ENCODE data around the gene SH2B3.

The SH2B3 gene

DNA sequence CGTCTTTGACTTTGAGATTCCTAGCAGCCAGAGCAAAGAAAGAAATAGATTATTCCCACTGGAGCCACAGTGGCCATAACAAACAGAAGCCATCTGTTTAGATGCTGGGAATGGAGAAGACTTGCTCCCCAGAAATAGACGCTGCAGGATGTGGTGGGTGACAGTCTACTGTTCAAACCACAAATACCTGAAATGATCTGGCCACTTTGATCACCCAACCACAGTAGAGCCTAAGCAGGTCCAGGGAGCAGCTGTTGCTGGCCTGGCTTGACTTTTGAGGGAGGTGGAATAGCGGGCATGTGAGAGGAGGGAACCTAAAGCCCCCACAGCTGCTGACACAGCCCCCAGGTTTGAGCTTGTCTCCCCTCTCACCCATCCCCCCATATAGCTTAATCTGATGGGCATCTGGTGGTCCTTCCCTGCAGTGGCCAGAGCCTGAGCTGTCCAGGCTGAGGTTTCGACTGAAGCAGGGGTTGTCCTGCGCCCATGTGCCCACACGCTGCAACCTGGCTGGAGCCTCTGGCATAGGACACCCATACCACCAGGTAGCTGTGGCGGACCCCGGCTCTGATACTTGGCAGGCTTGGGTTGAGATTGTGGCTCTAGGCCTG, 38.7 kb downstream of the SH2B3 start:
- DNase-seq = no peak

DNA sequence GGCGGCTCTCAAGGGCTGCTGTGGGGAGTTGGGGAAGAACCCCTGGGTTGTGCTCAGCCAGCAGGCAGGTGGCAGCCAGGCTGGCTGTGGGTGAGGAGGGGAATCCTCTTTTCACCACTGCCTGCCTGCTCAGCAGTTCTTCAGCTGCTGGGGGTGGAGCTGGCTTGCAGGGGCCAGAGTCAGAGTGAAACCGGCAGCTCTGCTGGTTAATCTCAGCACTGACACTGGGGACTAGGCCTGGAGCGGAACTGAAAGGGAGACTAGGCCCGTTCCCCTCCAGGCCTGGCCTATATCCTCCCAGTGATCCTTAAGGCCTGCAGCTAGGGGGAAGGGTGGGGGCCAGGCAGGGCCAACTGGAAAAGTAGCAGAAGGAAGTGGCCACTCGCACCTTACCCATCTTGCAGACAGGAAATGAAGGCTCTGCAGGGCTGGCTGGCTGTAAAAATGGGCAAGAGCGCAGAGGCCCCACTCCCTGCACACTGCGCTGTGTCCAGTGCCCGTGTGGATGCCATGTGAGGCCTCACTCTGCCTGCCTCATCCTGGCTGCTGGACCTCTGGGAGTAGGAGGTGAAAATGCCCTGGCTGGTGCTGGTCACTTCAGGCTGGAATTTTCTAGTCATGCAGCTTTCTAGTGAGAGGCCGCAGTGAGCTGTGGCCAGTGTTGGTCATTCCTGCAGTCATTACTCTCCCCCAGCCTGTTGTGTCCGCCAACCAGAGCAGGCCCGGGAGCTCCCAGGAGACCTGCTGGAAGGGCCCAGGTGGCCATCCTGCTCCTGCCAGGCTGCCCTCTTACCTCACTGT, 39.4 kb downstream of the SH2B3 start:
- peak; percentile 90 to 96 (median 94) for DNase-seq

DNA sequence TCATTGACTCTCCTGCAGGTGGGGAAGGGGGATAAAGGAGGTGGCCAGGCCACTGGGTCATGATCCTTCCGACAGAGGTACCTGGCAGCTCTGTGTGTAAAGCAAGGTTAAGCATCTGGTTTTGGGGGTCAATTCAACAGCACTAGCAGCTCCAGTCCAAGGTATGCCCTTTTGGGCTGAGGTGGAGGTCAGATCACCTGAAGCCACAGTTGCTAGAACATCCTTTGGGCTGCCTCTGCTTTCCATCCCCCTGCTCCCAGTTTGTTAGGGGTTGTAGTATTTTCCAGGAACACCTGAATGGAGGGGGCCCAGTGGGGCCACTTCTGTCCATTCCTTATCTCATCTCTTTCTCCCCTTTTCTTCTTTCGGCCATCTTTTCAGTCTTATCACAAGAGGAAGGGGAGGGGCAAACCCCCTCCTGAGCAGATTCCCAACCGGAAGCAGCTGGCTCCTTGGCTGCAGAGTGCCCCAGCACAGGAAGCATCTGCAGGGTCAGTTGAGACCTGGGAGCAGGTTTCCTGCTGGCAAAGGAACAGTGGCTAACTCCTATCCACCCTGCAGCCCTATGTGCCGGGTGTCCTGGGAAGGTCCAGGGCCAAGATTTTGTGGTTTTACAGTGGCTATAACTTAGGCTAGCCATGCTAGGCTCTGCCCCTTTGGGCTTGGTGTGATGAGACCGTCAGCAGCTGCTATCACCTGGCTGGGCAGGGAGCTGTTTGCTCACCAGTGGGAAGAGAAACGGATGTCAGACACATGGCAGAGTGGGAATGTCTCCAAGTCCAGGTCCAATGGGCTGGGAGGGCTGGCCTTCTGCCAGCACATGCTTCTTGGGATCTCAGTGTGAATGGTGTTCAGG, 40.2 kb downstream of the SH2B3 start:
- DNase-seq = peak in 1 of 4 experiments; percentile 20

DNA sequence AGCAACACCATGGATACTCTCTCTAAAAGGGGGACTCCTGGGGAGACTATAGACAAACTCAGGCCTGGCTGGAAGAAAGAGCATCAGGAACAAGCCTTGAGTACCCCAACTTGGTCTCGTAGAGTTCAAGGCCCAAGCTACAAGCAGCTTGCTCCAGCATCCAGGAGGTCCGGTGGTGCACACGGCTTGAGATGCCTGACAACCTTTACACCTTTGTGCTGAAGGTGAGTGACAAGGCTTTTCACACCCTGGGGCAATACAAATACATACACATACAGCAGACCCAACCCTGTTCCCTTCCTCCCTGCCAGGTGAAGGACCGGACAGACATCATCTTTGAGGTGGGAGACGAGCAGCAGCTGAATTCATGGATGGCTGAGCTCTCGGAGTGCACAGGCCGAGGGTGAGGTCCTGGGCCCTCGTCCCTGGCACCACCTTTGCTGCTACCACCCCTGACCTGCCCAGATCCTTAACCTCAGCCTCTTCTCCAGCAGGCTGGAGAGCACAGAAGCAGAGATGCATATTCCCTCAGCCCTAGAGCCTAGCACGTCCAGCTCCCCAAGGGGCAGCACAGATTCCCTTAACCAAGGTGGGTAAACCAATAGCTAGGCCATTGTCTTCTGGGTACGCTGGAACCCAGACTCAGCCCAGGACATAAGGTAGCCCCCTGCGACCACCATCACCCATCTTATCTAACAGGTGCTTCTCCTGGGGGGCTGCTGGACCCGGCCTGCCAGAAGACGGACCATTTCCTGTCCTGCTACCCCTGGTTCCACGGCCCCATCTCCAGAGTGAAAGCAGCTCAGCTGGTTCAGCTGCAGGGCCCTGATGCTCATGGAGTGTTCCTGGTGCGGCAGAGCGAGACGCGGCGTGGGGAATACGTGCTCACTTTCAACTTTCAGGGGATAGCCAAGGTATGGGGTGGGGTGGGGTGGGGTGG, 41.2 kb downstream of the SH2B3 start:
- DNase-seq = no peak

DNA sequence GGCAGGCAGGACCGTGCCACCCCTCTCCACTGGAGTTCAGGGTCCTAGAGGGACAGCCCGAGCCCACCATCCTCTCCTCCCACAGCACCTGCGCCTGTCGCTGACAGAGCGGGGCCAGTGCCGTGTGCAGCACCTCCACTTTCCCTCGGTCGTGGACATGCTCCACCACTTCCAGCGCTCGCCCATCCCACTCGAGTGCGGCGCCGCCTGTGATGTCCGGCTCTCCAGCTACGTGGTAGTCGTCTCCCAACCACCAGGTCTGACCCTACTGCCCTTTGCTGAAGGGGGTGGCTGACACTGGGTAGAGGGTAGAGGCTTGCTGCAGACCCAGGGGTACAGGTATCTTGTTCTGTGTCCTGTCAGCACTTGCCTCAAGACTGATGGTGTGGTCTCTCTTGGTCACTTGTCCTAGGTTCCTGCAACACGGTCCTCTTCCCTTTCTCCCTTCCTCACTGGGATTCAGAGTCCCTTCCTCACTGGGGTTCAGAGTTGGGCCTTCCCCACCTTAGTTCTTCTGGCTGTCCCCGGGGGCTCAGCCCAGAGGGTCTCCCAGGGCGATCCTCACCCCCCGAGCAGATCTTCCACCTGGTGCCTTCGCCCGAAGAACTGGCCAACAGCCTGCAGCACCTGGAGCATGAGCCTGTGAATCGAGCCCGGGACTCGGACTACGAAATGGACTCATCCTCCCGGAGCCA, 42.0 kb downstream of the SH2B3 start:
- peak in 2 of 4 experiments; percentile 3 to 8 for DNase-seq

DNA sequence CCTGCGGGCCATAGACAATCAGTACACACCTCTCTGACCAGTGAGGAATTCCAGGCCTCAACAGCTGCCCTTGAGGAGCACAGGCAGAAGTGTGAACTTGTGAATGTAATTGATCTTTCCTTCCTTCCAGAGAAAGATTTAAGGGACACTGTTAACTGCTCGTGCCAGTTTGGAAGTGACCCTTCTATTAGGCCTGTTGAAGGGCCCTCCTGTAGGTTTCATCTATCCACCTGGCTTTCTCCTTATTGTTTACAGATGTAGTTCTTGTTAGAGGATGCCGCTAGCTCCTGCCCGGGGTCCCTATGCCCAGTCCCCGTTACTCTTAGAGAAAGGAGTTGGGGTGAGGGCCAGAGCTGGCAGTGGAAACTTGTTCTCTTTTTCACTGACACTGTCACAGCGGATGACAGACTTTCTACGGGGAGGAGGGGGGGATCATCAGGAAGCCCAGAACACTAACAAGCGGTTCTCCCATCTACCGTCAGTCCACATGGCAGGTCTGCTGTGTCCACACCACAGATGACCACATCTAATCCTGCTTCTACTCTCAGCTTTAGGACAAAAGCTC, 42.6 kb downstream of the SH2B3 start:
- DNase-seq = peak in 1 of 4 experiments; percentile 21

DNA sequence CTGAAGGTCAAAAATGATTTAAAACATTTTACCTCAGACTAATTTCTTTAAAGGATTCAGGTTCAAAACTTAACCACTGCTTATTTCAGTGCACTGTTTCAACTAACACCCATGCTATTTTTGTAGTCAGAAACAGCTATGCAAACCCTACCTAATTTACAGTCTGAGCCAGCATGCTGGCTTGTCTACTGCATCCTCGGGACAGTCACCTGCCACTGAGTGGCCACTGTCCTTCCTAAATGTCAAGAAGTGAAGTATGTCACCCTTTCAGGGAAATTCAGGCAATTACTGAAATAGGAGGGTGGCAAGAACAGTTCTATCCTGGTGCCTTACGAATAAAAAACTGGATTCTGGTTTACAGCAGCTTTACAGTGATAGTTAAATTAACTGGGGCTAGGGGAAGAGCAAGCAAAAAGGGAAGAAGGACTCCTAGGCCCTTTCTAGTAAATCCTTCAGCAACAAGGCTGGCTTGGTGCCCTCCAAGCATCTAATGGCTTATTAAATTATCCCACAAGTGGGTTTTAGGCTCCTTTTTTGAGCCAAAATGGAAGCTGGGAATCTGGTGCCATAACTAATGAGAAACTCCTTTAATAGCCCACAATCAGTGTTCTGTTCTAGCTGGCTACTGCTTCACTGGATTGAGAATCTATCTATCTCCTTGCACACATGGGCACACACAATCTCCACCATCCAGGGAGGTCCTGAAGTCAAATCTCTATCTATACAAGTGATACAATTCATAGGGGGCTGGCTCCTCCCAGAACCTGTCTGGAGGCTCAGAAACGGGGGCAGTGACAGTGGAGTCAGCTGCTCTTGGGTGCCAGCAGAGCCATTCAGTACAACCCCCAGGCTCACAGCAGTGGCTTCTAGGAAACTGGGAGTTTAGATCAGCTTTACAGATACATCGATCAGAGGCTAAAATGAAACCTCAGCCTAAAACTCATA, 43.4 kb downstream of the SH2B3 start:
- peak in 1 of 4 experiments; percentile 34 for DNase-seq

DNA sequence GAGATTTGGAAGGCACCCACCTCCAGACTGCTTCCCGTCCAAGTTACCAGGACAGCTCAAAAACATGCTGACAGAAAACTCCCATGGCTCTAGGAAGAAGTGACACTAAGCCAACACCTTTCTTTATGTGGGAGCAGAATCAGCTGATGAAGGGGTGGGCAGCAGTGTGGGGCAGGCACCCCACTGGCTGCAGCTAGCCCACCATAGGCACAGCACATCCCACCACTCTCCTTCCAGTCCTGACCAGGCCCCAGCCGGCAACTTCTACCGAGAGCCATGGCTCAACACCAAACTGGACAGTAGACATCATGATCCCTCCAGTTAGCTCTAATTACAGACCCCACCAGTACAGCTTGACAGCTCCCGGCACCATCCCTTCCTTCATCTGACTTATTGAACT, 45.0 kb downstream of the SH2B3 start:
- DNase-seq = no peak

DNA sequence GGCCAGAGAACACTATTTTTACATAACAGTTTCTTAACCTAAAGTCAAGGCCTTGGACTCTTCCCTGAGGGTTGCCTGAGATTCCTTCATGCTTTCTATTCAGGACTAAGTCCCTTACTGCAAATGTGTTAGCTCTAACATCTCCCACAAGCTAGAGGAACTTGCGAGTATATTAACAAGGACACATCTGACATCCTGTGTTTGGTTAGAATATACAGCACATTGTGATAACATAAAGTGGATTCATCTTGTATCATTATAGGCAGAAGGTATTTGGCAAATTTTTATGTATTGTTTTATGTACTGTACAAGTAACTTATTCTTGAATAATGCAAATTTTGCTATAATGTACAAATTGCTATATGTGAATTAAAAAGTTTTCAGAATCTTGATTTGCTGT, 45.5 kb downstream of the SH2B3 start:
- DNase-seq = peak in 1 of 4 experiments; percentile 11

DNA sequence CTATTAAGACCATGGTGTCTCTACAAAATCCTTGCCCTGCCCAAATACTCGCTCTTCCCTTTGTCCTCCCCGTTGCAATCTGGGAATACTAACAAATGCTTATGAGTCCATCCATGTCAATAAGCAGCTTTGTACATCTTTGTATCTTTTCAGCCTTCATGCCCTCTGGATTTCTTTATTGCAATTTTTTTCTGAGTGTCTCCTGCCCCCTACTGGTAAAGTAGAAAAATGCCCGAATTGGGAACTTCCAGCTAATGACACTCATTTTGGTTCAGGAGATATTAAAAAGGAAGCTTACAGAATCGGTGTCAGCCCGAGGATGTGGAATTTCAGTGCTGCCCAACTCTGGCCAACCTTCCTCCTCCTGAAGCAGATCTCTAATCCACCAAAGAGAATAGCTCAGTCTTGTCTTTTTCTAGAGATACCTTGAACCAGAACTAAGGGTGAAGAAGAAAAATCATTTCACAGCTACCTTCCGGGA, 46.0 kb downstream of the SH2B3 start:
- DNase-seq = peak; percentile 57 to 79 (median 70)

DNA sequence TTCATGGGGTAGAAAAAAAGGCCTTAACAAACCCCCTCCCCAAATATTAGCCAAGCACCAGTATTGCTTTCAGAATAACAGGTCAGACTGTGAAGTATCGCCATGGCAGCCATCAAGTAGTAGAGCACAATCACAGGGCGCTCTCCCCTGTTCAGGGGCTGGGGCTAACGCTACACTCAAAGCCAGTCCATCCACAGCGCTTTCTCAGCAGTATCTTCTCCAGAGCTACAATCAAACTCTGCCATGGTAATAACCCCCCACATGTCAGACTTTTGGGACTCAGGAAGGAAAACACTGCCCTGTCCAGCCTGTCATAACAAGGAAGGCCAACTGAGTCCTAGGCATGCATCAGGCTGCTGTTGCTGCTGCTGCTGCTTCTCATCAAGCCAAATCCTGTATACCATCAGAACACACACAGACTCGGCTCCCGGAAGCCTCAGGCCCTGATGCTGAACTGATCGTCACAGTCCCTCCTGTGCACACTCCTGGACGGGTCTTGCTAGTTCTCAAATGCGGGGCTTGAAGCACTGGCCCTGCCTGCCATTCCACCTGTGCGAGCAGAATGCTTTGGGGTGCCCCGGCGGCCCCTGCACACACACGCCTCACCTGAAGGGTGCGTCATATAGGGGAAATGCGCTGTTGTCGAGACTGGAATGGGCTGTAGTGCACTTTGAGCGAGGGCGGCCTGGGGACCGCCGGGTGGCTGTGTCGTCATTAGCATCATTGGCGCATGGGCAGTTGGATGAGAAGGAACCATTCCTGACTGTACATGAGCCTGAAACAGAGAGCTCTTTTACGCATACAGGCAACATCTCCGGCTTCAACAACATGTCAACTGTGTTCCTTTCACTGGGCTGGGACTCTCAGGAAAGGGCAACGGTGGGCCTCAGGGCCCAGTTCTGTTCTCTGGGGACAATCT, 47.6 kb downstream of the SH2B3 start:
- DNase-seq = peak in 2 of 4 experiments; percentile 8 to 12

DNA sequence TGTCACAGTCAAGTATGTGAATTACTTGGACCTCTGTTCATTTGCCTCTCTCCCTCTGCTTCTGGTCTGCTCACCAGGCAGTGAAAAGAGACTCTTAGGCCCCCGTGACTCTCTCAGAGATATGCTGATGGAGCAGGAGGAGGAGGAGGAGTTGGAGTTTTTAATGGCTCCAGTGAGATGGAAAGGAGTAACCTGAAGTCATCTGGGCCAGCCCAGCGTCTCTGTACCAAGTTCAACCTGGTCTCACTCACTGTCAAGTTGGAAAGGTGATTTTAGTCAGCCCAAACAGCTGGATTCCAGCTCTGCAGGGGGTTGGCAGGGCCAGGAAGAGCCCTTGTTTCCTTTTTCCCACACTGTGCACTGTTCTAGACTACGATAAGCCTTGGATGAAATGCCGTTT, 48.6 kb downstream of the SH2B3 start:
- no peak for DNase-seq

DNA sequence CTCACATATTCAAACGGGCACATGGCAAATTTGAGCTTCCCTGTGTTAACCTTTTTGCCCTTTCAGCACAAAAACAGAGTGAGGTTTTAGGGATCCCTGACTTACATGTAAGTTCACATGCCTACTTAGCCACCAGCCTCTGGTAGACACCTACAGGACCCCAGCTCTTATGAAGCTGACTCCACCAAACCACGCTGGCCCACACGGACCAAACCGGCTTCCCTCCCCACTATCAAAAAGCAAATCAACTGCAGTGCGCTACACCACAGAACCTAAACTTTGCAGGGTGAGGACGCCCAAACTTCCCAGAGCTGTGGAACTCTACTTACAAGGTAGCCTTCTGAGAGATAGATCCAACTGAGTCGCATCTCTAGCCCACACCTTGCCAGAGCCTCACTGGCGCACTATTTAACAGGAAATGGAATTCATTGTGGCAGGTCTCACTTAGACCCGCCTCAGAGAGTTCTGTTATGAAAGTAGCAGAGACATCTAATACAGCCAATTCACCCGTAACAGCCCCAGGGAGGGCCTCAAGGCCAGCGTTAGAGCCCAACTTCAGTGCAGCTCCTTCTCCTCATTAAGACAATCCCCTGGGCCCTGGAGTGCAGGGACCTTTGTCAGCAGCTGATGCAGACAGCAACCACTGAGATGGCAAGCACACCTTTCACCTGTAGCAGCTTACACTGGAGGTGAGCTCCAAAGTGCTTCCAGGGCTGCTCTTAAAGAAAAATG, 49.2 kb downstream of the SH2B3 start:
- no peak for DNase-seq

DNA sequence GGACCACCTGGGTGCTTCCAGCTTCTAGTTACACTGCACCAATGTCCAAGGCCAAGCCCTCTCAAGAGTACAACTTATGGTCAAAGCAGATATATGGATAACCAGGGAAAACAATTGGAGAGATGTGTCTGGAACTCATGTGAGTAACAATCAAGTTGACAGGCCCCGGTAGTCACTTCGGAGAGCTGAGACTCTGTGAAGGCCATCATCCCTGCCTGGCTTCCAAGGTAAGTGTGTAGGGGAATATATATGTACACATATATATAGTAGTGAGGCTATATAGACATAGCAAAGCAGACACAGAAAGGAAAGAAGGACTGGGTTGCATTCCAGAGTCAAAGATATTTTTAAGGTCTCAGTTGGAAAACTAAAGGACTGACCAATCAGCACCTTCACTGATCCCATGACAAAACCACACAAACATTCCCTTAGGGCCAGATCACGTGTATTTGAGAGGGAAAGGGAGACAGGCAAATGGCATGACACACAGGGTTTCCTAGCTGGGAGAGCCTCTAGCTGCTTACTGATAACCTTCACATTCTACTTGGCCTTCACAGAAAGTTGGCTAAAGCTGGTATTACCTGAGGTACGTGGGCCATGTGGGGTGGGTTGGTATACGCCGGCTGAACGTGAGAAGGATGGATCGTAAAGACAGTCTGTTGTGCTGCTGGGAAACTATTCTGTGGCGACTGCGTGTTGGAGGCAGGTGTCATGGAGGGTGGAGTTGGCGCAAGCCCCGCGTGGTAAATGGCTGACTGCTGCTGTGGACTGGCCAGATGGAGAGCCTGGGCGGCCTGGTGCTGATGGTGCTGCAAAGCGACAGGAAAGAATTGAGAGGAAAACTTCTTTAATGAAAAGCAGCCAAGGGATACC, 50.0 kb downstream of the SH2B3 start:
- DNase-seq = no peak

DNA sequence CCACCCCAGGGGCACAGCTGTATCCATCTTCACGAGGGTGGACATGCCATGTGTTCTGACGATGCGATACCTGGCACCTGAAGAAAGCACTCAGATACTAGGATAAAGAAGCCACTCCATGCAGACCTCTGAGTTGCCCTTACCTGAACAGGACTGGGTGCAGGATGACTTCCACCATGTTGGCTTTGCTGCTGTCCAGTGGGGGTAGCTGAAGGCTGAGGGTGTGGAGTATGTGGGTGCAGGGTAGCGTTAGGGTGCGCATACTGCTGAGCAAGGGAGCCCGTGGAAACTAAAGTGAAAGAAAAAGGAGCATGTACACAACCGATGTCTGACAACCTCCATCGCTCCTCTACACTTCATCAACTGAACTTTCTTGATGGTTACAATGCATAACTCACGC, 51.3 kb downstream of the SH2B3 start:
- DNase-seq = no peak

DNA sequence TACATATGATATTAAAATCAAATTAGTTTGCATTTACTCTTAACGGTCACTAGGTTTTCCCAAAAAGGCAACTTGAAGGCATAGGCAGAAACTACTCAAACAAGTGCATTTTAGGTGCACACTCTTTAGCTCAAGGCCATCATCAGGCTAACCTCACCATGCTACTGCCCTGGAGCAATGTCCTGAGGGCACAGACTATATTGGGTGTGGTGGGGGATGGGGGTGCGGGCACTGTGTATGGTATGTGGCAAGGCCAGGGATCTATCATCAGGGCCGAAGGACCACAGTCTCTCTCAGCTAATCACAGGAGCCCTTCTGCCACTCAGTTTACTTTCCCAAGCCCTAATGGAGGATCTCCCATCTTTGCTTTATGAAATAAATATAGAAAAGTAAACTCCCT, 51.9 kb downstream of the SH2B3 start:
- no peak for DNase-seq

Data from suppressor macrophage (primary cell).